Measurements from ENCODE around the gene NTSR1.

NTSR1 gene

DNA sequence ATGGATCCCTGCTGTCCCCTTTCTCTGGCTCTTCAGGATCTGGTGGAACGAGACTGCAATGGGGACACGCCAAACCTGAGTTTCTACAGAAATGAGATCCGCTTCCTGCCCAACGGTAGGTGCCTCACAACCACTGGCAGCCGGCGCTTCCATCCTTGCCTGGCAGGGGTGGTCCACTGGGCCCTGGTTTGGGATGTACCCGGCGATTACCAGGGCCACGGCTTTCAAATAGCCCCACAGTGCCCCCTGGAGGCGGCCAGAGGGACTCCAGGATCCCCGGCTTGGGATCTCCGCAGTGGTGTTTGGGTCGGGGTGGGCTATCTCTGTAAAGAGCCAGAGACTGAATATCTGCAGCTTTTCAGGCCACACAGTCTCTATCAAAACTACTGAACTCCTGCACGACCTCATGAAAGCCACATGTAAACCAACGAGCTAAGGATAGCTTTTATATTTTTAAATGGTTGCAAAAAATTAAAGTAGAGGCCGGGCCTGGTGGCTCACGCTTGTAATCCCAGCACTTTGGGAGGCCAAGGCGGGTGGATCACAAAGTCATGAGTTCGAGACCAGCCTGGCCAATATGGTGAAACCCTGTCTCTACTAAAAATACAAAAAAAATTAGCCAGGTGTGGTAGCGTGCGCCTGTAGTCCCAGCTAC, 99.7 kb downstream of the NTSR1 start:
- H3K36me3 ChIP-seq (ENCODE audit: insufficient read depth, insufficient read length, low read length), result peaks cover 69% of the 10 kb centered on the region
- H3K27me3 ChIP-seq (ENCODE audit: insufficient read depth, insufficient read length), result peaks cover 9% of the 10 kb centered on the region
- no peaks in the 10 kb centered on the region for H3K9me3 ChIP-seq (ENCODE audit: insufficient read depth, low read length)
- DNase-seq (ENCODE audit: low read depth, low spot score), result peak; percentile 62
- peaks cover 21% of the 10 kb centered on the region for H3K4me1 ChIP-seq (ENCODE audit: insufficient read depth, insufficient read length)
- TF ChIP-seq YY1 (IDR thresholded peaks at IDR 0.05; ENCODE audit: insufficient read depth, insufficient read length) (no peak), SUZ12 (IDR thresholded peaks at IDR 0.05; ENCODE audit: extremely low read depth, insufficient read depth, insufficient read length) (no peak), ZNF274 (IDR thresholded peaks at IDR 0.05; ENCODE audit: low read depth, low read length) (no peak)
- no peak overlapping the region for H3K9ac ChIP-seq (ENCODE audit: insufficient read length, low read depth)
- no peak overlapping the region for H3K4me3 ChIP-seq (ENCODE audit: insufficient read length, low read depth)

DNA sequence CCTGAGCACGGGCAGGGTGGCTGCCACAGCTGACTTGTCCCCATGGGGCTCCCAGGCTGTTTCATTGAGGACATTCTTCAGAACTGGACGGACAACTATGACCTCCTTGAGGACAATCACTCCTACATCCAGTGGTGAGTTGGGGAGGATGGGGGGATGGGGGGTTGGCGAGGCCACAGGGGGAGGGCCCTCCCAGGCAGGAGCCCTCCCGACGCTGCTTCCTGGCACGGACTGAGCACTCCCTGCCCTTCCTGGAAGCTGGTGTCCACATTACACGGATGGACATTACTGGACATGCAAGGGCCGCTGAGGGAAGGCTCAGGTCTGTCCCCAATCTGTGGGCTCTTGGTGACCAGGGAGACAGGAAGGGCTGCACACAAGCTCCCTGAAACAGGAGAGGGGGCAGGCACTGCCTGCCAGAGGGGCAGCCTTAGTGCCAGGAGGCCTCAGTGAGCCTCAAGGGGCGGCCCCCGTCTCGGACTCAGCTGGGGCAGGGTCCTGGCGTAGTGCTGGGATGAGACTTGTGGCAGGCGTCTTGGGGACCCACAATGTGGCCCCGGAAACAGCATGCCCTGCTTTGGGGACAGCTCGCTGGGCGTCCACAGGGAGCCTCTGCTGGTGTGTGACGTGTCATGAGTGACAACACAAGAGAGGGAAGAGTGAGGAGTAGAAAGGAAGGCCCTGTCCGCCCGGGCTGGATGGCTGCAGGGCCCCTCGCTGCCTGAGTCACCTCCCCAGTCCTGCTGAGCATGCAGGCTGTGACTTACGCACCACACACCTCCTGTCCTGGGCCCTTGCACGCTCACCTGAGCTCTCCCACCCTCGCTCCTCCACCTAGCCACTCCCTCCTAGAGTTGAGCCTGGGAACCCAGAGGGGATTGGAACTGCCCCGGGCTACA, 101.1 kb downstream of the NTSR1 start:
- Histone ChIP-seq H3K9me3 (ENCODE audit: insufficient read depth, low read length) (no peaks in the 10 kb centered on the region), H3K4me3 (ENCODE audit: insufficient read length, low read depth) (no peak overlapping the region), H3K36me3 (ENCODE audit: insufficient read depth, insufficient read length, low read length) (peaks cover 82% of the 10 kb centered on the region), H3K9ac (ENCODE audit: insufficient read length, low read depth) (peak overlapping the region; percentile 51), H3K27me3 (ENCODE audit: insufficient read depth, insufficient read length) (no peaks in the 10 kb centered on the region), H3K4me1 (ENCODE audit: insufficient read depth, insufficient read length) (peaks cover 26% of the 10 kb centered on the region)
- no peak for DNase-seq (ENCODE audit: low read depth, low spot score)
- TF ChIP-seq YY1 (IDR thresholded peaks at IDR 0.05; ENCODE audit: insufficient read depth, insufficient read length), result no peak

- DNase-seq (ENCODE audit: low read depth, low spot score), result no peak
- Histone ChIP-seq H3K36me3 (ENCODE audit: insufficient read depth, insufficient read length, low read length) (peaks cover 77% of the 10 kb centered on the region), H3K9me3 (ENCODE audit: insufficient read depth, low read length) (no peaks in the 10 kb centered on the region), H3K9ac (ENCODE audit: insufficient read length, low read depth) (no peak overlapping the region), H3K27me3 (ENCODE audit: insufficient read depth, insufficient read length) (no peaks in the 10 kb centered on the region), H3K4me1 (ENCODE audit: insufficient read depth, insufficient read length) (peaks cover 25% of the 10 kb centered on the region), H3K4me3 (ENCODE audit: insufficient read length, low read depth) (no peak overlapping the region)
- no peak for TF ChIP-seq SUZ12 (IDR thresholded peaks at IDR 0.05; ENCODE audit: extremely low read depth, insufficient read depth, insufficient read length)
- TF ChIP-seq ZNF274 (IDR thresholded peaks at IDR 0.05; ENCODE audit: low read depth, low read length), result no peak
- TF ChIP-seq YY1 (IDR thresholded peaks at IDR 0.05; ENCODE audit: insufficient read depth, insufficient read length), result no peak
Measured at GRCh38 chr20:62811320-62811719, 102.7 kb downstream of the NTSR1 start.

- TF ChIP-seq ZNF274 (IDR thresholded peaks at IDR 0.05; ENCODE audit: low read depth, low read length), result no peak
- no peak for TF ChIP-seq SUZ12 (IDR thresholded peaks at IDR 0.05; ENCODE audit: extremely low read depth, insufficient read depth, insufficient read length)
- Histone ChIP-seq H3K4me3 (ENCODE audit: insufficient read length, low read depth) (no peak overlapping the region), H3K27me3 (ENCODE audit: insufficient read depth, insufficient read length) (no peaks in the 10 kb centered on the region), H3K4me1 (ENCODE audit: insufficient read depth, insufficient read length) (peaks cover 23% of the 10 kb centered on the region), H3K36me3 (ENCODE audit: insufficient read depth, insufficient read length, low read length) (peaks cover 73% of the 10 kb centered on the region), H3K9me3 (ENCODE audit: insufficient read depth, low read length) (no peaks in the 10 kb centered on the region), H3K9ac (ENCODE audit: insufficient read length, low read depth) (no peak overlapping the region)
- DNase-seq (ENCODE audit: low read depth, low spot score), result no peak
Measured at GRCh38 chr20:62811720-62812119, 103.1 kb downstream of the NTSR1 start.

Data from NT2/D1 (cell line).